ENCODE measurements around the gene FGF14.

DNA sequence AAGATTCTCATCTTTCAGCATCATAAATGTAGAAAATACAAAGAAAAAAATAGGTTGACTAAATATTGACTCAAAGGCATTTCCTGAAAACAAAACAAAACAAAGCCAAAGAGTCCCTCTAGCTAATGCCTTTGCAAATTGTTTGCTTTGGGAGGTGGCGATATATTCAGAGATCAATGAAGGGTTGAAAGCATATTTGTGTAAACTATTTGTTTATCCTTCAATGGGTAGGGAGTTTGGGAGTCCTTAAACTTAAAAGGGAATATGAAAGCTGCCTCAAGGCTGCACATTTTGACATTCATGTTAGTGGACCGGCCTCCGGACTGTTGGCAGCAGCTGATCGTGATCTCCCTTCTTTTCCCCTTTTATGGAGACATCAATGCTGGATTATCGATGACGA, 691.9 kb downstream of the FGF14 start:
- TF ChIP-seq POLR2A (IDR thresholded peaks at IDR 0.05; ENCODE audit: low read depth, low read length) (no peak), POLR2AphosphoS5 (IDR thresholded peaks at IDR 0.05; ENCODE audit: low read depth, low read length) (no peak), TAF1 (IDR thresholded peaks at IDR 0.05; ENCODE audit: borderline replicate concordance, low read depth, low read length) (no peak)
